ENCODE measurements around the gene PVALEF. TPM values are rescaled to one million over a fixed set of nuclear protein-coding genes. Genes with fewer than 3 reads are reported as not detected.

PVALEF gene
- total and polyA plus RNA-seq, 2 donors (not counting 1 experiment from before 2014, with no cell fraction given): not detected

DNA sequence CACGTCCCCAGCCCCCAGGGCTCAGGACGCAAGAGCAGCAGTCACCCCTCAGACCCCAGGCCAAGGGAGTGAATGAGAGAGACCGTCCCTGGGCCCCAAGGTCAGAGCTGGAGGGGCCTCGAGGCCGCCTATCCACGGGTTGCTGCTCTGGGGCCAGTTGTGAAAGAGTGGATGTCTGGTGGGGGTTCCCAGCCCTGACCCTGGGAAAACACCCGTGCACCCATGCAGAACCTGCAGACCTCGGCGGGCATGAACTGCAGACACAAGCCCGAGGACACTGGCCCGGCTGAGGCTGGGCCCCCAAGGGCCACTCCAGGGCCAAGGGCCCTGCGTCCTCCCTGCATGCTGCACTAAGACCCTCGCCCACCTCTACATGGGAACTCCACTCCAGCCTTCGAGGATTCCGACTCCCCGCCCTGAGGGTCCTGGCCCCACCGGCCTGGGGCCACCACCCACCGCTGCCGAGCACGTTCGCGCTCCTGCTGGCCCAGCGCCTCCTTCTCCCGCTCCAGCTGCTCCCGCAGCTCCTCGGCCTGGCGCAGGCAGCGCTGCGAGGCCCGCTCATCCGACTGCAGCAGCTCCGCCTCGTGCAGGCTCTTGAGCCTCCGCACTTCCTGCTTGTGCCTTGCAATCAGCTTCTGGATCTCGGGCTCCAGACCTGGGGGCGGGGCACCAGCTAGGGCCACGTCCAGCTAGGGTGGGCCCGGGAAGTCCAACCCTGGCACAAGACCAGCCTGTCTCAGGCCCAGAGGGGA lies 28.3 kb downstream of the PVALEF start:
- no peaks in the 10 kb centered on the region for H3K36me3 ChIP-seq (ENCODE audit: control insufficient read depth, insufficient read depth, low read length)
- TF ChIP-seq, protein P1, sequence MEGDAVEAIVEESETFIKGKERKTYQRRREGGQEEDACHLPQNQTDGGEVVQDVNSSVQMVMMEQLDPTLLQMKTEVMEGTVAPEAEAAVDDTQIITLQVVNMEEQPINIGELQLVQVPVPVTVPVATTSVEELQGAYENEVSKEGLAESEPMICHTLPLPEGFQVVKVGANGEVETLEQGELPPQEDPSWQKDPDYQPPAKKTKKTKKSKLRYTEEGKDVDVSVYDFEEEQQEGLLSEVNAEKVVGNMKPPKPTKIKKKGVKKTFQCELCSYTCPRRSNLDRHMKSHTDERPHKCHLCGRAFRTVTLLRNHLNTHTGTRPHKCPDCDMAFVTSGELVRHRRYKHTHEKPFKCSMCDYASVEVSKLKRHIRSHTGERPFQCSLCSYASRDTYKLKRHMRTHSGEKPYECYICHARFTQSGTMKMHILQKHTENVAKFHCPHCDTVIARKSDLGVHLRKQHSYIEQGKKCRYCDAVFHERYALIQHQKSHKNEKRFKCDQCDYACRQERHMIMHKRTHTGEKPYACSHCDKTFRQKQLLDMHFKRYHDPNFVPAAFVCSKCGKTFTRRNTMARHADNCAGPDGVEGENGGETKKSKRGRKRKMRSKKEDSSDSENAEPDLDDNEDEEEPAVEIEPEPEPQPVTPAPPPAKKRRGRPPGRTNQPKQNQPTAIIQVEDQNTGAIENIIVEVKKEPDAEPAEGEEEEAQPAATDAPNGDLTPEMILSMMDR (conservative IDR thresholded peaks at IDR 0.05 in 1 of 2, IDR thresholded peaks at IDR 0.05 in 1 of 2; ENCODE audit: low read depth in 1 of 2, low read length in 2 of 2): no peak
- no peak for TF ChIP-seq EZH2 (IDR thresholded peaks at IDR 0.05; ENCODE audit: low read length, missing control alignments)
- no peak for DNase-seq (ENCODE audit: low read depth in 2 of 2)

GRCh38 chr17:81194225-81194760 lies 29.0 kb downstream of the PVALEF start:
- H3K4me3 ChIP-seq (replicated peaks in 1 of 4; ENCODE audit: control extremely low read depth in 1 of 4, insufficient read depth in 1 of 4, low read depth in 3 of 4, low read length in 4 of 4): no peak overlapping the region
- no peak for DNase-seq (ENCODE audit: low read depth in 2 of 2)
- no peaks in the 10 kb centered on the region for H3K36me3 ChIP-seq (ENCODE audit: control insufficient read depth, insufficient read depth, low read length)
- no peak overlapping the region for H3K4me2 ChIP-seq (ENCODE audit: extremely low read depth, insufficient read depth, low read length)
- TF ChIP-seq, protein P1 (conservative IDR thresholded peaks at IDR 0.05 in 1 of 2, IDR thresholded peaks at IDR 0.05 in 1 of 2; ENCODE audit: low read depth in 1 of 2, low read length in 2 of 2): no peak
- TF ChIP-seq EZH2 (IDR thresholded peaks at IDR 0.05; ENCODE audit: low read length, missing control alignments): no peak
- no peaks in the 10 kb centered on the region for H3K4me1 ChIP-seq (ENCODE audit: control insufficient read depth, extremely low read depth, insufficient read depth, low read length)
- no peak overlapping the region for H3K27ac ChIP-seq (ENCODE audit: insufficient read depth, low read length)
- no peaks in the 10 kb centered on the region for H4K20me1 ChIP-seq (ENCODE audit: control insufficient read depth, extremely low read depth, insufficient read depth, low read length)
- H3K9me3 ChIP-seq (ENCODE audit: control insufficient read depth, insufficient read depth, low read depth, low read length): no peaks in the 10 kb centered on the region
- H3K9ac ChIP-seq (ENCODE audit: insufficient read depth, low read length): no peak overlapping the region
- H2AFZ ChIP-seq (ENCODE audit: low read length): no peak overlapping the region
- H3K27me3 ChIP-seq (ENCODE audit: control insufficient read depth, insufficient read depth, low read length): no peaks in the 10 kb centered on the region
- no peaks in the 10 kb centered on the region for H3K79me2 ChIP-seq (ENCODE audit: control insufficient read depth, insufficient read depth, low read length)

More for the DNA sequence above, 28.3 kb downstream of the PVALEF start:
- no peaks in the 10 kb centered on the region for H3K27me3 ChIP-seq (ENCODE audit: control insufficient read depth, insufficient read depth, low read length)
- no peak overlapping the region for H2AFZ ChIP-seq (ENCODE audit: low read length)
- H3K4me3 ChIP-seq (replicated peaks in 1 of 4; ENCODE audit: control extremely low read depth in 1 of 4, insufficient read depth in 1 of 4, low read depth in 3 of 4, low read length in 4 of 4): no peak overlapping the region
- H3K9ac ChIP-seq (ENCODE audit: insufficient read depth, low read length): no peak overlapping the region
- H3K79me2 ChIP-seq (ENCODE audit: control insufficient read depth, insufficient read depth, low read length): no peaks in the 10 kb centered on the region
- no peak overlapping the region for H3K27ac ChIP-seq (ENCODE audit: insufficient read depth, low read length)
- no peaks in the 10 kb centered on the region for H3K4me1 ChIP-seq (ENCODE audit: control insufficient read depth, extremely low read depth, insufficient read depth, low read length)
- H3K9me3 ChIP-seq (ENCODE audit: control insufficient read depth, insufficient read depth, low read depth, low read length): no peaks in the 10 kb centered on the region
- no peak overlapping the region for H3K4me2 ChIP-seq (ENCODE audit: extremely low read depth, insufficient read depth, low read length)
- H4K20me1 ChIP-seq (ENCODE audit: control insufficient read depth, extremely low read depth, insufficient read depth, low read length): no peaks in the 10 kb centered on the region

- Histone ChIP-seq H3K4me3 (replicated peaks in 1 of 4; ENCODE audit: control extremely low read depth in 1 of 4, insufficient read depth in 1 of 4, low read depth in 3 of 4, low read length in 4 of 4) (no peak overlapping the region), H3K27ac (ENCODE audit: insufficient read depth, low read length) (no peak overlapping the region), H4K20me1 (ENCODE audit: control insufficient read depth, extremely low read depth, insufficient read depth, low read length) (no peaks in the 10 kb centered on the region), H3K9me3 (ENCODE audit: control insufficient read depth, insufficient read depth, low read depth, low read length) (no peaks in the 10 kb centered on the region), H3K9ac (ENCODE audit: insufficient read depth, low read length) (no peak overlapping the region), H3K27me3 (ENCODE audit: control insufficient read depth, insufficient read depth, low read length) (no peaks in the 10 kb centered on the region), H3K36me3 (ENCODE audit: control insufficient read depth, insufficient read depth, low read length) (no peaks in the 10 kb centered on the region), H3K4me1 (ENCODE audit: control insufficient read depth, extremely low read depth, insufficient read depth, low read length) (no peaks in the 10 kb centered on the region), H3K79me2 (ENCODE audit: control insufficient read depth, insufficient read depth, low read length) (no peaks in the 10 kb centered on the region), H3K4me2 (ENCODE audit: extremely low read depth, insufficient read depth, low read length) (no peak overlapping the region), H2AFZ (ENCODE audit: low read length) (no peak overlapping the region)
- no peak for DNase-seq (ENCODE audit: low read depth in 2 of 2)
- TF ChIP-seq EZH2 (IDR thresholded peaks at IDR 0.05; ENCODE audit: low read length, missing control alignments): no peak
- TF ChIP-seq, protein P1 (conservative IDR thresholded peaks at IDR 0.05 in 1 of 2, IDR thresholded peaks at IDR 0.05 in 1 of 2; ENCODE audit: low read depth in 1 of 2, low read length in 2 of 2): no peak
Measured at GRCh38 chr17:81194941-81195901, 29.9 kb downstream of the PVALEF start.
